ENCODE measurements around the gene FFAR2.

FFAR2 gene

DNA sequence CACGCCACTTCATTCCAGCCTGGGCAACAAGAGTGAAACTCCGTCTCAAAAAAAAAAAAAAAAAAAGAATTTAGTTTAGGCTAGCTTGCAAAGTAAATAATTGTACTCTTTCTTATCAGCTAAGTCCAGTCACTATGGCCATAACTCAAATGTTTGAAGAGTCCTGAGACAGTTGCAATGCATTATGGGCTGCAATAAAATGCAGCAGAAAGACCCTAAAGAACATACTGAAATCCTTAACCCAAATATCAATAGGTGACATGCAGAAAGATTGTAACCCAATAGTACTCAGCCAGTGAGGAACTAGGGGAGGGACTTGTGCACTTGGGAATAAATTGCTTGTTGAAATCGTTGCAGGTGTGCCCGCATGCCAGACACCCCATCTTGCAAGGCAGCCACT is 20.9 kb upstream of the FFAR2 start:
- no peak for DNase-seq

DNA sequence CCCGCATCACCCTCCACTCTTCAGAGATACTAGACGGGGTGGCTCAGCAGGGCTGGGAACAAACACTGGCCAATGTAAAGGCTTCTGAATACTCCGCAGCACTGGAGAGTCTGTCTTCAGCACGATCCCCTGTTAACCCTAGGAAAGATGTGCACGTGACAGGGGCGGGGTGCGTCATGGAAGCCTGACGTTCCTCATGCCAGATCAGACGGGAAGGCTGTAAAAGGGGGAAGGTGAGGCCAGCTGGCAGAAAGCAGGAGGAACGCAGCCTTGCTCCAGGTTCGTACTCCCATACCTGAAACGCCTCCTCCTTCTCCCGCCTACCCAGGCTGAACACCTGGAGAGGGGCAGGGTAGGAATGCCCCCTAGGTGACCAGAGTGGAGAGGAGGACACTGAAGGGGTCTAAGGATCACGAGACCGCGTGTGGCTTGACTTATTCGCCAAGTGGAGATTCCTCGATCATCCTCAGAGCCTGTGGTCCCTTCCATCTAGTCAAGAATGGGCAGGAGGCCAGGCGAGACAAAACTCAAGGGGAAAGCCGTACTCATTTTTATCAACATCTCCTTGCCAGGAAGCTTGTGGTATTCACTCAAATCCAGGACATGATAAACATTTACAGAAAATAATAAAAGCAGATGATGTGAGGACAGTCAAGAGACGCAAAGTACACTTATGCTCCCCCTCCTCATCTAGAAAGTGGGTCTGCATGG is 18.2 kb upstream of the FFAR2 start:
- no peak for DNase-seq

DNA sequence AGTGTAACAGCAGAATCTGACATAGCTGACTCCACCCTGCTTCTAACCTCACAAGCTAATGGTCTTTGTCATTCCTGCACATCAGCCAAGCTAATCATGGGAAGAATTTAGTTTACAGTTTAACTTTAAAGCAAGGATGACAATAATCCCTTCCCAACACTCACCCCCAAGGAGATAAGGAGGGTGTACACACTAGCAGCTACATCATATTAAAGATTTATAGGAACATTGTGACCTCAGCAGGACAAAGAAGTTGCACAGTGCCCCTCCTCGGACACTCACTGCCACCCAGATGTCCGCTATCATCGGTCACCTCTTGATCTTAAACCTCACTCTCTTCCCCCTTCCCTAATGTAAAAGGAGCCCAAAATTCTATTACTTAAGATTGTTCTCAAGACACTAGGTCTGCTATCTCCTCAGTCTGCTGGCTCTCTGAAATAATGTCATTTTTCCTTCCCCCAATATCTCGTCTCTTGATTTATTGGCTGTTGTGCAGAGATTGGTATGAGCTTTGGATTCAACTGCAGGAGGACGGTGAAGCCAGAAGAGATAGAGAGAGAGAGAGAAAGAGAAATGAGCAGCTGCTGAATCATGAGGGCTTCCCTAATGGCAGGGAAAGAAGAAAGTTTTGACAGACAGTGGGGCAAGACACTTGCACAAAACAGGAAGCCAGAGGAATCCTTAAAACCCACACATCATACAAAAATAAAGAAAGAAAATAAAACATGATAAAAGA is 17.5 kb upstream of the FFAR2 start:
- DNase-seq, result no peak

DNA sequence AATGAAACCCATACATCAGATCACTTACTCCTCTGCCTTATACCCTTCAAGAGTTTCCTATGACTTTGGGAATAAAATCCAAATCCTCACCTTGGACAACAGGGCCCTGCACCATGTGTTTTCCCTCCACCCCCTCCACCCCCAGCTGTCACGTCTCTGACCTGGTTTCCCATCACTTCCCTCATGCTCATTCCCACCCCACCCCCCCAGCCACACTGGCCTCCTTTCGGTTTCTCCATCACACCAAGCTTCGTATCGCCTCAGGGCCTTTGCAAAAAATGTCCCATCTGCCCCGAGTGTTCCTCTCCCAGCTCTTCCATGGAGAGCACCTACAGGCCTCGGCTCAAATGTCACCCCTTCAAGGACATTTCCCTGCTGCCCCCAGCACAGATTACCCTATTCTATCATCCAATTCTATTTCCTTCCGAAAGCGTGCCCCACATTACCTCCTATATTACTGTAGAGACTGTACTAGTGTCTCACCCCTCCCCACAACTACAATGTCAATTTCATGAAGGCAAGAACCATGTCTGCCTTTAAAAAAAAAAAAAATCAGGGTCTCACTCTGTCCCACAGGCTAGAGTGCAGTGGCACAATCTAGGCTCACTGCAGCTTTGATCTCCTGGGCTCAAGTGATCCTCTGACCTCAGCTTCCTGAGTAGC is 16.8 kb upstream of the FFAR2 start:
- no peak for DNase-seq

DNA sequence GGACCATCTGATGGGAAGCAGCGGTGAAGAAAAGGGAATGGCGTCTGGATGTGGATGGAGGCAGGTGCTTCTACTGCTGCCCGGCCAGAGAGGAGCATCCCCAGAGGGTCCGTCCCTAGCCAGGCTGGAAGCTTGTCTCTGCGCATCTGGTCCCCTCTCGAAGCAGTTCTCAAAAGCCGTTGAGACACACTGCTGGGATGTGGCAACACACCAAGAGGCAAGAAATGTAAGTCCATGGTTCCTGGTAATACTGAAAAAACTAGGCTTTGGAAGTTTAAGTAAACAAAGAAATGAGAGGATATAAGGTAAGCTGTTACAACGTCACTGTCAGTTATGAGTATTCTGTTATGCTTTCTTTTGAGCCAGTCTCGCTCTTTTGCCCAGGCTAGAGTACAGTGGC is 15.1 kb upstream of the FFAR2 start:
- no peak for DNase-seq

DNA sequence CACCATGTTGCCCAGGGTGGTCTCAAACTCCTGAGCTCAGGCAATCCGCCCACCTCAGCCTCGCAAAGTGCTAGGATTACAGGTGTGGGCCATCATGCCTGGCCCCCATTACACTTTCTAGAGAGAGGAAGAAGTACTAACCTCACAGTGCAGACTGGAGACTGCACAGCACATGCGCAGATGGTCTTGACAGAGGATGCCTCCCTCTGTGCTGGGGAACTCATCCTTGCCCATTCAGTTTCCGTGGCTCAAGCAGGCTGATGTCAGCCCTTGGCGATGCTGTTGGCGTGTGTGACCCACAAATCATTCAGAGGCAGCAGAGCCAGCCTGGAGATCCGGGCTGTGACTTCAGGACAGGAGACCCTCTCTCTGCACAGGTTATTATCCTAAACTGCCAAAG is 14.6 kb upstream of the FFAR2 start:
- no peak for DNase-seq

DNA sequence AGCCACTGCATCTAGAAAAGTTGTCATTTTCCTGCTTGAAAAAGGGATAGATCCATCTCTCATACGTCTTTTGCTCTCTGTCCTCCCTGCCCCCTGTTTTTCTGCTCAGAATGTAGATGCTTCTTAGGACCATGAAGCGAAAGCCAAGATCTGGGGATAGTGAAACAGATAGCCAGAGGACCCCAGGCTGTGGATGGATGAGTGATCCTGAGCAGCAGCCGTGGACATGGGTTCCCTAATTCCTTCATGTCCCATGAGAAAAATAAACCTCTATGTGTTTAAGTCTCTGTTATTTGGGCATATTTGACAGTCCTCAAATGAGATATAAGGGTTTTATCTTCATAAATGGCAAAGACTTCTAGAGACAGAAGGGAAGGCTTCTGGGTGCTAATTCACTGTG is 12.2 kb upstream of the FFAR2 start:
- no peak for DNase-seq

DNA sequence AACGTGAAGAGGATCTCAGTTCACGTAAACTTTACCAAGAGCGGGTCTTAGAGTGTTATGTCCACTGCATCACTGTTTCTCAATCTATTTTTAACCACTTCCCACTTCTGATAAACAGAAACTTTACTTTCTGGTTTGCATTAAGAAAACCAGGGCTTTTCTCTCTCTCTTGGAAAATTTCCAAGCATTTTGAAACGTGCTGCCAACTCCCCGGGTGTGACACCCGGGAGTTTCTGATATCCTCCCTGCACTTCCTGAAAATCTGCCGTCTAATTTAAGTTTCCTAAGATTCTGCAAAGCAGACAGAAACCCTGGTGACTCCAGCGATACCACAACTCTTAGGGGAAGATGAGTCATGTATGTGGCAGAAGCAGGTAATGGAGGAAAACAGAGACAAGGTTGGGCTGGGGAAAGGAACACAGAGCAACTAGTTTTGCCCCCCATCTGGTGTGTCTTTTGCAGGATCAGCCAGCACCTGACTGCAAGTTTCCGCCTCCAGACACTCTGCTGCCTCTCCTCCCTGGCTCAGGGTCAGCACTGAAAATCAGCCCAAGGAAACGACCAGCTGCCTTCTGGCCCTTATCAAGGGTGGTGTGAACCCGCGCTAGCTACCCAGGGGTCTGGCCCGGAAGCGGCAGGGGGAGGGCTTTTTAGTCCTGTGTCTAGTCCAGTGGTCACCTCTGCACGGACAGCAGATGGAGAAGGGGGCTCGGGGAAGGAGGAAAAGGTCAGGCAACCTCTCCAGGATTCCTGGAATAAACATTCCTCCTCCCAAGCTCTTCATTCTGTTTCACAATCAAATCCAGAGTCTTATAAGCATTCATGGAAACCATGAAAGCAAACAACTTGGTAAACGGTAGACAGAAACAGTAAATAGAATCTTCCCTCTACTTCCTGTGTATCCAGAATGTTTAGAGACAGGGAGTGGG is 11.3 kb upstream of the FFAR2 start:
- peak; percentile 10 for DNase-seq

DNA sequence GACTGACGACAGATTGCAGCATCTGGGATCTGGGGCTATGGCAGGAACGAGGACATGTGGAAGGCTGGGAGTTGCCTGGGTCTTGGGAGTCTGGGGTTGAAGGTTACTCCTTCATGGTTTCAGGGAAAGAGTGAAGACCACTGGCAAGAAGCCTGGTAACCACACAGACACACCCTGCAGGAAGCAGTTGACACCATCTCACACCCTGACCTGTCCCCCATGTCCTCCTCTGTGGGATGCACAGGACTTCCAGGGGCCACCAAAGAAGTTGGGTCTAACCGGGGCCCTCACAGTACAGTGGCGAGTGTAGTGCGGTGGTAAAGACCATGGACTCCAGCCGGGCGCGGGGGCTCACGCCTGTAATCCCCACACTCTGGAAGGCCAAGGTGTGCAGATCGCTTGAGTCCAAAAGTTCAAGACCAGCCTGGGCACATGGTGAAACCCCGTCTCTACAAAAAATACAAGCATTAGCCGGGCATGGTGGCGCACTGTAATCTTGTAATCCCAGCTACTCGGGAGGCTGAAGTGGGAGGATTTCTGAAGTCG is 10.6 kb upstream of the FFAR2 start:
- no peak for DNase-seq

DNA sequence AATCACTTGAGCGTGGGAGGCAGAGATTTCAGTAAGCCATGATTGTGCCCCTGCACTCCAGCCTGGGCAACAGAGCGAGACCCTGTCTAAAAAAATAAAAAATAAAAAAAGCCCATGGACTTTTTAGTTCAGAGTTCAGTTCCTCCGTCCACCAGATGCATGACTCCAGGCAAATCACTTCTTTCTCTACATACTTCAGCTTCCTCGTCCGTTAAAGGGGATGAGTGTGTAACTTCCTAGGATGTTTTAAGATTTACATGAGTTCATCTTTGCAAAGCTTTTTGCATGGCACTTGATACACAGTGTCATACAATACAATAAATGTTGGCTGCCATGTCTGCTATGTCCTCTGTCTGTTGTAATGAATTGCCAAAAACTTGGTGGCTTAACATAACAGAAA is 10.0 kb upstream of the FFAR2 start:
- no peak for DNase-seq

DNA sequence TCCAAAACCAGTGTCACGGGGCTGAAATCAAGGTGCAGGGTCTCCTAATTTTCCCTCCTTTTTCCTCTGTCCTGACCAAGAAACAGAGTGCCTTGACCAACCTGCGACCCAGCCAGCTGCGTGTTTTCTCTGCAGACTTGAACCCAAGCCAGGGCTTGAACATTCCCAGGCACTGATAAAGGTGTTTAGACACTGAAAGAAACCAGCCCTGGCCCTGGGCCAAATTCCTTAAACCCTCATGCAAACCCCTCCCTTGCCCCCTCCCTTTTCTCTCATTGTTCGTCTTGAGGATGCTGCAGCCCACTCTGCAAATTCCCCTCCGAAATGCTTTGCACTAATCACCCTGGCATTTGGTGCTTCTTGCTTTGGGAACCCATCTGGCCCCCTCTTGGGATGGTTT is 9.5 kb upstream of the FFAR2 start:
- no peak for DNase-seq

DNA sequence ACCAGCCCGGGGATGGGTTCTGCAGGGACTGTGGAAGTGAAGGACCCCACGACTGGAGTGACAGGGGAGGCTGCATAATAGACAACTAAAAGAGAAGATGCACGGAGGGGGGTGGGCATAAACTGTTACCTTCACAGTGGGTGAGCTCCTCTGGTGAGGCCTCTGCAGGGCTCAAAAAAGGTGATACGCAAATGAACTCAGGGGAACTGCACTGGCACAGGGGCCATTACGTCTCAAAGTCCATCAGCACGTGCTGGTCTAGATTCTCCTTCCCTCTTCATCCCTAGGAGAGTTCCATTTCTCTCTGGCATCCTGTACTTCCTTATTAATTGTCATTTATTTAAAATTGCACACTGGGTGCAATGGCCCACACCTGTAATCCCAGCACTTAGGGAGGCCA is 8.1 kb upstream of the FFAR2 start:
- no peak for DNase-seq

DNA sequence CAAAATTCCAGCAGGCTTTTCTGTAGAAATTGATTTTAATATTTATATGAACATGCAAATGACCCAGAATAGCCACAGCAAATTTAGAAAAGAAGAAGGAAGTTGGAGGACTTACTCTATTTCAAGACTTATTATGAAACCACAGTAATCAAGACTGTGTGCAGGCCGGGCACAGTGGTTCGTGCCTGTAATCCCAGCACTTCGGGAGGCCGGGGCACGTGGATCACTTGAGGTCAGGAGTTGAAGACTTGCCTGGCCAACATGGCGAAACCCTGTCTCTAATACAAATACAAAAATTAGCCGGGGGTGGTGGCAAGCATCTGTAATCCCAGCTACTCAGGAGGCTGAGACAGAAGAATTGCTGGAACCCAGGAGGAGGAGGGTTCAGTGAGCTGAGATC is 6.0 kb upstream of the FFAR2 start:
- no peak for DNase-seq

DNA sequence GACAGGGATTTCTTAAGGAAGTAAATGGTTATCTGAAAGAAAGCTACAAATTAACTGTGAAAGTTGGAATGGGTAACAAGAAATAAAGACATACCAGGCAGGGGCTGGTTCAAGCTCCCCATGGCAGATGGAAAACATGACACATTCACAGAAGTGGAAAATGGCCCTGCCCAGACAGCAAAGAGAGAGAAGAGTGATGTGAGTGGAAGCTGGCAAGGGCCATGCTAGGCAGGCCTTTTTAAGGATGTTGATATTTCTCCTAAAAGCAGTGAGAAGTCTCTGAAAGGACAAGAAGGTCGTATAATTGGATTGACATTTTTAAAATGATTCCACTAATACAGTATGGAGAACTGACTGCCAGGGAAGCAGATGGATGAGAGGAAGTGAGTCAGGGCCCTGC is 3.3 kb upstream of the FFAR2 start:
- no peak for DNase-seq

DNA sequence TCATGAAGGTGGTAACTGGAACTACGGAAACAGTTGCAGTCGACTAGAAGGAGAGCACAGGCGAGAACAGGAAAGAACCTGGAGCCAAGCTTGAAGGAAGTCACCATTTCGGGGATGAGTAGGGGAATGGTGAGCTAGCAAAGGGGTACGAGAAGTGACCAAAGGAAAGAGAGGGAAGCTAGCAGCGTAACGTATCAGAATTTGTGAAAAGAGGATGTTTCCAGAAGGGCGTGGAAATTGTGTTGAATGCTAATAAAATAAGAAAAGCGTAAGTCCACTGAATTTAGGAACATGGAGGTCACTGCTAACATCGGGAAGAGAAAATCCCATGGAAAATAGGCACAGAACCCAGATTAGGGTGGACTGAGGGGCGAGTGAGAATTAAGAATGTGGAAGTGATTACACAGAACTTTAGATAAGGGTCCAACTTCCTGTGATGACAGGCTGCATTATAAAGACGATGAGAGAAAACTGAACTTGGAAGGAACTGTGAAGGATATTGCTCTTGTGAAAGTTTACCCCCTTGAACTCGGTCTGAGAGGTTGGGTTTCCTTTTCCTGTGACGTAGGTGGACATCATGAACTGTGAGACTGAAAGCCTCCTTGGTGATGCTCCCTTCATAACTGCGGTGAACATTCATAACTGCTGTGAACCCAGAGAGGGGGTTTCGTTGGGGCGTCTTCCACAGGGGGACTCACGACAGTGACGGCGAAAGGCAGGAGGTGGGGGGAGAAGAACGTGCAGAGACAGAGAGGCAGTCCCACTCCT is 2.0 kb upstream of the FFAR2 start:
- no peak for DNase-seq

DNA sequence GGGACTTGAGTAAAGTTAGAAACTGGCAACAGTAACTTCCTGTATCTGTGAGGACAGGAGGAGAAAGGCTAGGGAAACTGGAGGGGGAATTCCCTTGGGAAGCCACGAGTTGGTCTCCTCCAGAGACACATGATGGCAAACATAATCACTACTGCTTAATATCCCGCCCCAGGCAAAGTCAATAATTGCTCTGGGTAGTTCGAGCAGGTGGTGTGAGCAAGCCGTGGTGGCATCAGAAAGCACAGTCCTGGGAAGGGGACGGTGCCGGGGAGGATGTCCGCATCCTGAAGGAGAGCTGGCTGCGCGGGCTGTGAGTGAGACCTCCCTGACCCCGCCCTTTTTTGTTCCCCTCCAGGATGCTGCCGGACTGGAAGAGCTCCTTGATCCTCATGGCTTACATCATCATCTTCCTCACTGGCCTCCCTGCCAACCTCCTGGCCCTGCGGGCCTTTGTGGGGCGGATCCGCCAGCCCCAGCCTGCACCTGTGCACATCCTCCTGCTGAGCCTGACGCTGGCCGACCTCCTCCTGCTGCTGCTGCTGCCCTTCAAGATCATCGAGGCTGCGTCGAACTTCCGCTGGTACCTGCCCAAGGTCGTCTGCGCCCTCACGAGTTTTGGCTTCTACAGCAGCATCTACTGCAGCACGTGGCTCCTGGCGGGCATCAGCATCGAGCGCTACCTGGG is 1.4 kb downstream of the FFAR2 start:
- DNase-seq, result no peak

DNA sequence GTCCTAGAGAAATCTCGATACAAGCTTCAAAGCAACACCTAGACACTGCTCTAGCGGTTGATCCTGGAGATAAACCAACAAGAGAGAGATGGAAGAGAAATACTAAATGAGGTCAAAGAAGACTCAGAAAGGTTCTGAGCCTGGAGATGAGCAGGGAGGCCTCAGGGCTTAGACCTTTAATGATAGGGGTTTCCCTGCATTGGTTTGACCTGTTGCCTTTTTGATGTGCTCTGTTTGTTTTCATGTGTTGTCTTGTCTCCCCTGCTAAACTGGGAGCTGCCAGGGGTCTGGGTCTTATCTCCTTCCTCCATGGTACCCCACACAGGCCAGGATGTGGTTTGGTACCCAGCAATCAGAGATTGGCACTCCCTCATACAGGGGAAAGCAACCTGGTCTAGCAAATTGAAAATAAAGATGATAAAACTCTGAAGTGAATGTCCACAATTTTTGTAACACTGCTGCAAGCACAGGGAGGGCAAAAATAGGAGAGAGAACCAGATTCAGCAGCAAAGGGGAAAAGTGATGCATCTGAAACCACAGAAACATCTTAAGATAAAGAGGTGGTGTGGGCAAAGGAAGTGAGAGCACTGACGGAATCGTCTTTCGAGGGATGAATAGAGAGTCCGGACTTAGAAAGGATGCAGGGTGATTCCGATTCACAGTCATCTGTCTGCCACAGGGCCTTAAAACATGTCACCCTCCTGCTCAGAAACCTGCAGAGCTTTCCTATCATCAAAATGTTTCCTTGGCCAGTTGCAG is 3.5 kb downstream of the FFAR2 start:
- DNase-seq, result peak; percentile 4

DNA sequence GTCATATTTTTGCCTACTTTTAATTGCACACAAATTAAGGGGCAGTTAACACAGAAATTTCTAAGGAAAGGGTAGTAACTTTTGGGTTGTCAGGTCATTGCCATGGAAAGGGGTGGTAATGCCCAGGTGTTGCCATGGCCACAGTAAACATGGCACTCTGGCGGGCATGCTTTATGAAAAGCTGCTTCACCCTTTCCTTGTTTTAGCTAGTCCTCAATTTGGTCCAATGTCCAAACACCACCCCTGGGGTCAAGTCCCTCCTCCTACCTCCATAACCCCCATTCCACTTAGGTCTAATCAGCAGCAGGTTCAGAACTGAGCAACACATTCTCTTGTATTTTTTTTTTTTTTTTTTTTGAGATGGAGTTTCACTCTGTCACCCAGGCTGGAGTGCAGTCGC is 6.6 kb downstream of the FFAR2 start:
- DNase-seq, result no peak

DNA sequence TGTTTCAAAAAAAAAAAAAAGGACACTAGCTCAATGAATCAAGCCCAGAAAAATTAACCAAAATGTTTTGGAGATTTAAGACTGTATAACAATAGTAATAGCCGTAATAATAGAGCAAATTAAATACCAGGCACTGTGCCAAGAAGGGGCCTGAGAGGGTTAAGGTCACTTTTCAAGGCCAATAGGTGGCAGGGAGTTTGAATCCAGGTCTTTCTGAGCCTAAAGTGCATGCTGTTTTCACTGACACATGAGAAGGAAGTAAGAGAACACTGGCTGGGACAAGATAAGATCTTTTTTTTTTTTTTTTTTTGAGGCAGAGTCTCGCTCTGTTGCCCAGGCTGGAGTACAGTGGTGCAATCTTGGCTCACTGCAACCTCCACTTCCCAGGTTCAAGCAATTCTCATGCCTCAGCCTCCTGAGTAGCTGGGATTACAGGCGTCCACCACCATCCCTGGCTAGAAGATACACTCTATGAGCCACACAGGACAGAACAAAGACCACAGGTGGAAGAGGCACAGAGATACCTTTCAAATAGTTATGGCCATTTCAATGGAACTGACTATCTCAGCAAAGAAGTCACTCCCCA is 7.7 kb downstream of the FFAR2 start:
- no peak for DNase-seq

DNA sequence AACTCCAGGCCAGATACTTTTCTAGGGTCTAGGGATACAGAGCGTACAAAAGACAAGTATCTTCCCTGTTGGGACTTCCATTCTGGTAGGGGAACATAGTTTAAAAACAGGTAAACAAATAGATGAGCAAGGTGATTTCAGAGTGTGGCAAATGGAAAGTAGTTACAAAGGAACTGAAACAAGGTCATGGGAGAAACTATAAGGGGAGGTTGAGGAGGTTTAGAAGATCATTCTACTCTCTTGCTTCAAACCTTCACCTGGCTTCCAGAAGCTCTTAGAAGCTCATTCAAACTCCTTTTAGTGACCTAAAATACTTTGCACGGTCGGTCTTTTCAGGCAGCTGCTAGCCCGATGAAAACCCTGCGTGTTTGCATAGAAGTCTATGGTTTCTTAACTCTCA is 9.1 kb downstream of the FFAR2 start:
- no peak for DNase-seq
